A172 (cell line): Measurements from ENCODE around the gene MMP20. TPM values are rescaled to one million over a fixed set of nuclear protein-coding genes. Genes with fewer than 3 reads are reported as not detected.

Experiments used
- DNase-seq: peaks from one replicate; pipeline ENCODE4 v3.0.0-alpha.2; 2015; ENCODE audit warnings: low spot score
- total RNA-seq: library from RNA; depleted of rRNA; stranded (reverse); fragments of >200 nt; shearing (Covaris generic); gene quantifications from 2 replicates; pipeline ENCODE4 v1.2.3, GENCODE V29; 2014

MMP20 gene
- total RNA-seq, 1 experiment from 2014 or later, result not detected

- DNase-seq, result no peak
Observed at GRCh38 chr11:102592131-102592530, 33.0 kb downstream of the MMP20 start.

GRCh38 chr11:102591160-102591718, 33.9 kb downstream of the MMP20 start:
- DNase-seq, result no peak

- no peak for DNase-seq
Observed at GRCh38 chr11:102590276-102591049, 34.7 kb downstream of the MMP20 start.

GRCh38 chr11:102589047-102589459, 36.1 kb downstream of the MMP20 start:
- no peak for DNase-seq

GRCh38 chr11:102587722-102588121, 37.4 kb downstream of the MMP20 start:
- DNase-seq, result no peak

- DNase-seq, result no peak
Observed at GRCh38 chr11:102583141-102583873, 41.8 kb downstream of the MMP20 start.

- no peak for DNase-seq
Observed at GRCh38 chr11:102582140-102582539, 43.0 kb downstream of the MMP20 start.

- DNase-seq, result no peak
Observed at GRCh38 chr11:102581066-102581465, 44.1 kb downstream of the MMP20 start.

GRCh38 chr11:102580185-102580951, 44.8 kb downstream of the MMP20 start:
- no peak for DNase-seq

GRCh38 chr11:102577723-102578122, 47.4 kb downstream of the MMP20 start:
- no peak for DNase-seq

GRCh38 chr11:102577182-102577581, 48.0 kb downstream of the MMP20 start:
- no peak for DNase-seq

GRCh38 chr11:102576350-102576749, 48.8 kb downstream of the MMP20 start:
- DNase-seq, result no peak

- no peak for DNase-seq
Observed at GRCh38 chr11:102575012-102575411, 50.1 kb downstream of the MMP20 start.

- no peak for DNase-seq
Observed at GRCh38 chr11:102573851-102574250, 51.3 kb downstream of the MMP20 start.

GRCh38 chr11:102572554-102573220, 52.4 kb downstream of the MMP20 start:
- no peak for DNase-seq

- DNase-seq, result no peak
Observed at GRCh38 chr11:102568851-102569250, 56.3 kb downstream of the MMP20 start.

GRCh38 chr11:102566112-102566511, 59.0 kb downstream of the MMP20 start:
- no peak for DNase-seq

GRCh38 chr11:102564110-102564509, 61.0 kb downstream of the MMP20 start:
- DNase-seq, result peak; percentile 76

GRCh38 chr11:102561636-102562035, 63.5 kb downstream of the MMP20 start:
- DNase-seq, result no peak

GRCh38 chr11:102560555-102561011, 64.5 kb downstream of the MMP20 start:
- peak; percentile 19 for DNase-seq

- no peak for DNase-seq
Observed at GRCh38 chr11:102559839-102560238, 65.3 kb downstream of the MMP20 start.
